Endothelial cell of umbilical vein (primary cell): ENCODE measurements around the gene KSR1. TPM values are rescaled to one million over a fixed set of nuclear protein-coding genes. Genes with fewer than 3 reads are reported as not detected.

ENCODE experiments used
- BruUV-seq: library from RNA; stranded (reverse); fragments of 400-500 nt; replicated peaks from 2 replicates; lab custom pipeline; 2021; lab: Mats Ljungman, UMichigan
- CTCF ChIA-PET: fragments of 300-600, 350-600 bp; sonication (Branson Sonifier 250); formaldehyde crosslinking; loops from one replicate; lab custom pipeline; 2021; ENCODE audit warnings: antibody characterized with exemption, inconsistent platforms; lab: Charles Lee
- POLR2A ChIA-PET: fragments of 300-600, 350-600 bp; sonication (Branson Sonifier 250); formaldehyde crosslinking; loops from one replicate; lab custom pipeline; 2021; ENCODE audit warnings: antibody characterized with exemption, inconsistent platforms; lab: Charles Lee
- DNase-seq: peaks from one replicate; pipeline ENCODE4 v3.0.0-alpha.2; 2011; ENCODE audit warnings: low read depth, low spot score
- FAIRE-seq: peaks from 2 replicates; lab custom pipeline; 2011; peaks lifted over from hg19 to GRCh38; lab: Jason Lieb, UNC
- H2AFZ ChIP-seq: 2 replicates; pipeline ENCODE4 v1.6.0; 2012; ENCODE audit warnings: low read depth, low read length, control low read depth, inconsistent platforms
- H3K27ac ChIP-seq: 2 replicates; pipeline ENCODE4 v1.5.1; 2011; ENCODE audit warnings: low read depth, mild to moderate bottlenecking, control low read depth, low read length, moderate library complexity; ENCODE audit not compliant: insufficient read depth
- H3K27me3 ChIP-seq, 2 experiments: 2 replicates each; pipeline versions ENCODE4 v1.6.0 to v1.6.1; 2011; ENCODE audit warnings: low read length in 2 of 2, mixed read lengths in 1 of 2; ENCODE audit not compliant: control insufficient read depth in 2 of 2, insufficient read depth in 2 of 2
- H3K36me3 ChIP-seq, 2 experiments: 2 replicates in 1 of 2; 3 replicates in 1 of 2; pipeline ENCODE4 v1.5.1; 2011; ENCODE audit warnings: low read length in 2 of 2, mild to moderate bottlenecking in 1 of 2, moderate library complexity in 1 of 2; ENCODE audit not compliant: control insufficient read depth in 2 of 2, insufficient read depth in 2 of 2; ENCODE audit errors: extremely low read depth in 1 of 2
- H3K4me1 ChIP-seq: 3 replicates; pipeline ENCODE4 v1.5.1; 2011; ENCODE audit warnings: mild to moderate bottlenecking, low read length; ENCODE audit not compliant: control insufficient read depth, insufficient read depth; ENCODE audit errors: extremely low read depth
- H3K4me2 ChIP-seq: 2 replicates; pipeline ENCODE4 v1.6.1; 2011; ENCODE audit warnings: low read length, control low read depth, mixed read lengths; ENCODE audit not compliant: insufficient read depth
- H3K4me3 ChIP-seq, 3 experiments: fragments of 200-600 bp in 1 of 3; sonication (generic), shearing (Covaris generic) in 1 of 3; replicated peaks in 1 of 3; 2 replicates each; pipeline ENCODE4 v1.5.1; 2011 to 2016; ENCODE audit warnings: control low read depth in 3 of 3, low read length in 3 of 3, mild to moderate bottlenecking in 2 of 3, inconsistent platforms in 1 of 3, low read depth in 1 of 3, moderate library complexity in 1 of 3; ENCODE audit not compliant: insufficient read depth in 1 of 3
- H3K79me2 ChIP-seq: 2 replicates; pipeline ENCODE4 v1.6.0; 2012; ENCODE audit warnings: low read length, inconsistent platforms; ENCODE audit not compliant: control insufficient read depth, insufficient read depth
- H3K9ac ChIP-seq: replicated peaks from 2 replicates; pipeline ENCODE3; 2011; ENCODE audit warnings: low read length, control low read depth; ENCODE audit not compliant: insufficient read depth; ENCODE audit errors: extremely low read depth
- H3K9me1 ChIP-seq: replicated peaks from 3 replicates; pipeline ENCODE4 v1.6.0; 2011; ENCODE audit warnings: mild to moderate bottlenecking, low read length; ENCODE audit not compliant: control insufficient read depth, insufficient read depth; ENCODE audit errors: extremely low read depth
- H3K9me3 ChIP-seq: replicated peaks from 2 replicates; pipeline ENCODE4 v1.5.1; 2012; ENCODE audit warnings: low read length, inconsistent platforms; ENCODE audit not compliant: control insufficient read depth, insufficient read depth
- H4K20me1 ChIP-seq: replicated peaks from 2 replicates; pipeline ENCODE3; 2011; ENCODE audit warnings: mild to moderate bottlenecking, low read length; ENCODE audit not compliant: control insufficient read depth, insufficient read depth; ENCODE audit errors: extremely low read depth
- CTCF ChIP-seq, 2 donors: IDR thresholded peaks; 1 replicate in 1 of 2; 2 replicates in 1 of 2; pipeline ENCODE4 v1.5.1; 2011; ENCODE audit warnings: low read length in 2 of 2, mild to moderate bottlenecking in 2 of 2, moderate library complexity in 2 of 2, control low read depth in 1 of 2, inconsistent platforms in 1 of 2, low read depth in 1 of 2; ENCODE audit not compliant: insufficient read depth in 1 of 2; ENCODE audit errors: extremely low read depth in 1 of 2
- EZH2 ChIP-seq: IDR thresholded peaks from 2 replicates; pipeline ENCODE4 v1.6.1; 2012; ENCODE audit warnings: borderline replicate concordance, low read depth, mild to moderate bottlenecking, moderate library complexity, low read length, inconsistent platforms; ENCODE audit not compliant: severe bottlenecking
- FOS ChIP-seq: IDR thresholded peaks from 2 replicates; pipeline ENCODE4 v1.6.1; 2011; ENCODE audit warnings: mild to moderate bottlenecking, low read length, moderate library complexity, borderline replicate concordance; ENCODE audit not compliant: insufficient read depth
- GATA2 ChIP-seq: IDR thresholded peaks from 2 replicates; pipeline ENCODE4 v1.7.0; 2011; ENCODE audit warnings: low read depth, mild to moderate bottlenecking, moderate library complexity, mixed read lengths, low read length; ENCODE audit not compliant: insufficient read length, insufficient read depth
- JUN ChIP-seq: IDR thresholded peaks from 2 replicates; pipeline ENCODE4 v1.6.1; 2011; ENCODE audit warnings: borderline replicate concordance, low read depth; ENCODE audit not compliant: insufficient read length, insufficient read depth
- MYC ChIP-seq: IDR thresholded peaks from one replicate; pipeline ENCODE4 v1.6.1; 2011; ENCODE audit warnings: mild to moderate bottlenecking, low read depth, low read length
- POLR2A ChIP-seq: IDR thresholded peaks from 2 replicates; pipeline ENCODE4 v1.6.1; 2012; ENCODE audit warnings: low read depth, mild to moderate bottlenecking, control low read depth, low read length
- POLR2AphosphoS5 ChIP-seq: IDR thresholded peaks from 2 replicates; pipeline ENCODE4 v1.6.1; 2012; ENCODE audit warnings: low read depth, mild to moderate bottlenecking, control low read depth, low read length, moderate library complexity; ENCODE audit not compliant: insufficient read depth
- dilution Hi-C: fragments of 300-500 bp; cut with MboI; formaldehyde crosslinking; loops from one replicate; pipeline ENCODE4 v1.15.0; 2019; ENCODE audit warnings: low sequenced_read_pairs; ENCODE audit not compliant: extremely low pct_ligation_motif_present
- intact Hi-C: fragments of 100-400 bp; cut with micrococcal nuclease; formaldehyde crosslinking; loops from one replicate; pipeline ENCODE4 v1.10.0; 2022
- polyA plus RNA-seq, 4 experiments: library from polyadenylated mRNA; depleted of rRNA in 3 of 4; stranded (reverse) in 3 of 4; unstranded in 1 of 4; fragments of >200 nt; gene quantifications; 2 replicates each; pipeline versions ENCODE4 v1.2.1 to v1.2.3, GENCODE V29; 2011 to 2012; ENCODE audit warnings: missing spikeins in 1 of 4
- total RNA-seq: library from RNA; stranded (reverse); gene quantifications from 2 replicates; pipeline ENCODE4 v1.2.3, GENCODE V29; 2021
- TF ChIP-seq, protein P1 (sequence below): IDR thresholded peaks from 2 replicates; pipeline ENCODE4 v1.6.1; 2011; ENCODE audit not compliant: insufficient read depth, insufficient read length

Gene KSR1
- total and polyA plus RNA-seq, 2 donors (not counting 3 experiments of a cell fraction or from before 2014, with no cell fraction given): 35.4 to 80.2 TPM

GRCh38 chr17:27413315-27413714 lies 42.9 kb upstream of the KSR1 start:
- ChIA-PET POLR2A (no interaction called here), CTCF (interaction anchor here (0.8 to 2.0 kb wide), 4 partner anchors 16 to 33 kb away, joined by 3 to 7 read pairs (median 5); no protein-coding TSS in a partner anchor)
- no peak for FAIRE-seq
- dilution Hi-C loops (no loop called here), intact Hi-C loops (no loop called here)
- TF ChIP-seq, protein P1, sequence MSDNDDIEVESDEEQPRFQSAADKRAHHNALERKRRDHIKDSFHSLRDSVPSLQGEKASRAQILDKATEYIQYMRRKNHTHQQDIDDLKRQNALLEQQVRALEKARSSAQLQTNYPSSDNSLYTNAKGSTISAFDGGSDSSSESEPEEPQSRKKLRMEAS: no peak
- TF ChIP-seq GATA2: no peak
- TF ChIP-seq MYC: no peak
- no peak for TF ChIP-seq EZH2
- TF ChIP-seq POLR2A: no peak
- TF ChIP-seq FOS: no peak
- TF ChIP-seq POLR2AphosphoS5: no peak
- TF ChIP-seq CTCF (IDR thresholded peaks at IDR 0.05; ENCODE audit: extremely low read depth in 1 of 2, insufficient read depth in 1 of 2, low read depth in 1 of 2, low read length in 2 of 2): no peak
- TF ChIP-seq JUN: no peak
- H3K27ac ChIP-seq: no peak overlapping the region
- DNase-seq: no peak
- no peak overlapping the region for H2AFZ ChIP-seq
- no peaks in the 10 kb centered on the region for H3K79me2 ChIP-seq
- no peak overlapping the region for H3K4me2 ChIP-seq
- no peaks in the 10 kb centered on the region for H3K9me1 ChIP-seq
- H3K9me3 ChIP-seq: no peaks in the 10 kb centered on the region
- no peaks in the 10 kb centered on the region for H3K36me3 ChIP-seq
- no peak overlapping the region for H3K4me3 ChIP-seq
- H4K20me1 ChIP-seq: no peaks in the 10 kb centered on the region
- peaks cover 4 to 6% of the 10 kb centered on the region in 2 experiments for H3K27me3 ChIP-seq
- H3K4me1 ChIP-seq: peaks cover 5% of the 10 kb centered on the region
- no TSS peak for BruUV-seq
- H3K9ac ChIP-seq: no peak overlapping the region
